GM21390 (cell line): ENCODE measurements around the gene MSI2.
A peak's percentile ranks its signal among the peaks of the same experiment; 100 is the strongest.

Source experiments
- ATAC-seq: cut with Tn5 transposase; IDR thresholded peaks from one replicate; pipeline ENCODE4 v1.9.1; 2021; ENCODE audit not compliant: unreplicated experiment

The MSI2 gene

DNA sequence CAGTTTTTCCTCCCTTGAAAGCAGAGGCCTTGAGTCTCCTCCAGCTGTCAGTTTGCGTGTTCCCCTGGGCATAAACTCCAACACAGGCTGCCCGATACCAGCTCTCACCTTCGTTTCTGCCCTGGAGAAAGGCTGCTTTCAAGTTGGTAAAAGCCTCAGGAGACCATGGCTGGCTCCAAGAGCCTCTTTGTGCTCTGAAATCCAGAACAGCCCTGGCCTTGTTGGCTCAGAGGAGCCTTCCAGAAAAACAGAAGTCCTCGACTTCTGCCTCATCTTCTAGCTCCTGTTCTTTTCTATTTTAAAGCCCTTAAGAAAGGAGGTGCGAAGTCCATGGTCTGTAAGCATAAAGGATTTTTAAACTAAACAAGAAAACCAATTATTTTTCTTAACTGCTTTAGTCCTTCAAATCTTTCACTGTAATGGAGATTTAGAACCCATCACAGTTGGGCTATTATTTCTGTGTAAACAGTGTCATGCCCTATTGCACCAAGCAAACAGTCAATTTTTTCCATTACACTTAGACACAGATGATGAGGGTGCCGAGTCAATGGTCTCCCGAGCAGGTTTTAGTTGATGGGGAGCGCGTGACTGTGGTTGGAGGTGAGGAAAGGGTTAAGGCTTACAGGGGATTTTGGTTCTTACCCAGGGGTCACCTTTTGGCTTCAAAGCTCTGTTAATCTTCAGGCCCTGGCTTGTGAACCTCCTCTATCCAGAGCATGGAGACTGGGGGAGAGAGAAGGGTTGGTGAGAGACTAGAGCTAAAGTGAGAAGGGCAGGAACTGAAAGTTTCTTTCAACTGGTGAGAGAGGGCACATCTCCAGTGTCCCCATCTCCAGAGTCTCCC lies 212.8 kb downstream of the MSI2 start:
- no peak for ATAC-seq

DNA sequence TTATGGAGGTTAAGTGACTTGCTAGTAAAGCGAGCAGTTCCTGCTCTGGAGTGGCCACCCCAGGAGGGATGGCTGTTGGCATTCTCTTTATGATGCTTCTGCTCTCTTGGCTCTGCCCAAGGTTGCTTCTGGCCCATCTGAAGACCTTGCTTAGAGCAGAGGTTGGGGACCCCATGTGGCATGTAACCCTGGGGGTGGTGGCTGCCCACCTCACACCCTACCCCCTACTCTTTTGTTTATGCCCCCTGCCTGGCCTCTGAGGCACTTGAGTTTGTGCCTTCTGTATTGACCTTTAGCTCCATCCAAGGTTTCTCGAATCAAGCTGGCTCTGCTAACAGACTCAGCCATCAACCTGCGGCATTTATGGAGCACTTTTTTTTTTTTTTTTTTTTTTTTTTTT lies 214.6 kb downstream of the MSI2 start:
- no peak for ATAC-seq

DNA sequence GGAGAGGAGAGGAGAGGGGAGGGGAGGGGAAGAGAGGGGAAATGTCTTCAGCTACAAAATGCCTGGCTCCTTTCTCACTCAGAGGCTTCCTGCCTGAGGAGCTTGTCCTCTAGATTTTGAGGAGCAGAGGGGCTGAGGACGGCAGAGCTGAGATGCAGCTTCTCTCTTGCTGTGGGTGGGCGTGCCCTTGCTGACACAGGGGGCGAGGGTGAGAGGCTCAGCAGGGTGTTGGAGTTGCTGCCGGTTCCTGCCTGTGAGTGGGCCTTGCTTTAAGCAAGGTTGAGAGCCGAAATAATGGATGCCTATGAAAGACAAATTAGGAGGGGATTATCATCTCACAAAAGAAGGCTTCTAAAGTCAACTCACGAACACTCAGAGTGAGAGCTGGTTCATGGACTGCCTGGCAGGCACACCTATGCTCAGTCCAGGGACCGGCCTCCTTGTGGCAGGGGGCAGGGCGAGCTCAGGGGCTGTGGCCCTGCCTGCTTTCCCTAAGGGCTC lies 215.6 kb downstream of the MSI2 start:
- no peak for ATAC-seq

DNA sequence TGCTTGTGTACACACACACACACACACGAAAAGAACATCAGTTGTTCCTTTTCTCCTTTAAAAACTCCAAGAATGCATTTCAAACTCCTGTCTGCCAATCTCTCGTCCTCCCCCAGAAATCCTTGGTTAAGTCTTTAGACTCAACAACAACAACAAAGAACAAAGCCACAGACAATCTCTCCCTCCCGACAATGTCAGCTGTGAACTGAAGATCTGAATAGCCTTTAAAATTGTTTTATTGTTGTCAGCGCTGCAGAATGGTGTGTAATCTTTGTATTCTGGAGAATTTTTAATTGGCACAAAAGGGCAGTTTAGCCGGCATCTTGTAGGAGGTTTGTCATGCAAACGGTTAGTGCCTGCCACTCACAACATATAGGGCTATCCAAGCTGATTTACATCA lies 219.5 kb downstream of the MSI2 start:
- ATAC-seq, result no peak

DNA sequence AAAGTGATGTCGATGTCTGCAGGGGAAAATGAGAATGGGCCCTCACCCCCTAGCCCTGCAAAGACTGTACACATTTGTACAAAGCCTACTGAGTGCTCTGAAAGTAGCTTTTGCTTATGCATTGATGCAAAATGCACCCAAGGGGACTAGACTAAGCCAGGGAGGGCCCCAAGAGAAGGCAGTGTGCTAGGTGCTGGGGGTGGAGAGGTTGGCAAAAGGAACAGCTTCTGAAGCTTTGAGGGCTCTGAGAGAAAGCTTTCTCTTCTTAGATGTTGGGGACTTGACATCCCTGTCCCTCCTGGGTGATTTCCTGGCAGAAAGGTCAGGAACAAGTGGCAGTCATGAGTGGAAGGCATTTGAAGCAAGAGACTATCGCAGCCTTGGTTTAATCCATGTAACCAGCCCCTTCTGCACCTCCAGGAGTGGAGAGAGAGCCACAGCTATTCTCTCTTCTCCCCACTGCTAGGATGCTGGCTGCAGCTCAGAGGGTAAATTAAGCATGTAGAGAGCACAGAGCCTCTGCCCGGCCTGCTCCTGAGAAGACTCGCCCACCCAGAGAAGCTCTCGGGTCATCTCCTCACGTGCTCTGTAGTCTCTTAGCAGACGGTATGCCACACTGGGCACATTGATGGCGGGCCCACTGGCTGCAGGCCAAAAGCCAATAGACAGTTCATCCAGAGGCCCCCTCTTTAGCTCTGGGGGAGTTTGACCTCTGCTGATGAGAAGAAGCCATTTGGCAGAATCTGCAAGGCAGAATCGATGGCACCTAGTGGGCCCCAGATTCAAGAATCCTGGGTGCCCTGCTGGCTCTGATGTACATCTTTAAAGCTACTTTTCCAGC lies 221.4 kb downstream of the MSI2 start:
- ATAC-seq, result no peak

DNA sequence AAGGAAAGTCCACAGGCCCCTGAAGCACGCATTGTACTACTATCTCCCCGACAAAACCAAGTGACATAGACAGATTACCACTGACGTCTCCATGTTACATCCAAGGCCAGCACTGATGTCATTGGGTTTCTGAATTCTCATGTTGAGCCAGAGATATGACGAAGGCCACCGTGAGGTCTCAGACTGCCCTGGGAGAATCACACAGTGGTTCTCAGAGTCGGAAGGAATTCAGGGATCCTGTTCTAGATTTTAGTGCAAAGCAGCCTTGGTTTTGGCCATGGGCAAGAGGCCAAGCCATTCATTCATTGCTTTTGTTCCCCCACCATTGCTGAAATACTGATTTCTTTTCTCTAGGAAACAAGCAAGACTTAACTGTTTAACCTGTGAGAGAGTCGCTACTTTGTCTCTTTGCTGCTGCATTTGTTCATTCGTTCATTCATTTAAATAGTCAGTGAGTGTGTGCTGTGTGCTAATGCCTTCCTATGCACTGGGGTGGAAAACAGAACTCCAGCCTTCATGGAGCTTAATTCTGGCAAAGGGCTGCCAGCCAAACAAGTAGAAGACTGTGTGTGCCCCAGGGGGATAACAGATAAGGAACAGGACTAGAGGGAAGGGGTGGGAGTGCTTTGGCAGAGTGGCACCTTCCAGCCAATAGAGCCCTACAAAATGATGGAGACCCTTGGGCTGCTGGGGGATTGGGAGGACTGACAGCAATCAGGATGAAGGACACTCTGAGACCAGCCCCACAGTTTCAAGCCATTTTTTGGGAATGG lies 222.3 kb downstream of the MSI2 start:
- ATAC-seq, result no peak

DNA sequence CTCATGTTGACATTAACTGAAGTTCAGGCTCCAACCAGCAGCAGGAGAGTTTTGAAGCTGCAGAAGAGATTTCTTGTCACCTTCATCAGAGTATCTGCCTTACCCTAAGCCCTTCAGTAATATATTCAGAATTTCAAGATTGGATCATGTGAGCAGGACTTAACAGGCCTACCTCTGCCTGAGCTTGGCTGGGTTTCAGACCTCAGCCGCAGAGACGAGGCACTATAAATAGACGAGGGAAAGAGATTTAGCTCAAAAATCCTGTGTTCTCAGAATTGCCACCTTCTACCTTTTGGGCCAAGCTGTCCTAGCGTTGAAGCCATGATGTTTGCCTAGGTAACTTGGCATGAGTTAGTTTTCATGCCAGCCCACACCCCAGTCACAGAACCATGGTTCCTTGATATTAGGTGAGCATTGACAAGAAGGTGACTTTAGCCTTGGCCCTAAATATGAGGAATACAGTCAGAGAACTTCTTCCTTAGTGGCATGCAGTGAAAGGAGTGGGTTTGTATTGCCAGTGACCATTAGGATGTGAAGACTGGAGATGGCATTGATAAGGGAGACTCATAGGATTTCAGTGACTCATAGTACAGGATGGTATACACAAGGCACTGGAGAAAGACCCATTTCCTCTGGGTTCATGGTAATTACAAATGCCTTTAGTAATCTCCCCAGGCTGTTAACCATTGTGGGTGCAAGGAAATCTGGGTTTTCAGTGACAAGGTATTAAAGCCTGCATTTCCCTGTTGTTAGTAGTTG lies 224.3 kb downstream of the MSI2 start:
- no peak for ATAC-seq

DNA sequence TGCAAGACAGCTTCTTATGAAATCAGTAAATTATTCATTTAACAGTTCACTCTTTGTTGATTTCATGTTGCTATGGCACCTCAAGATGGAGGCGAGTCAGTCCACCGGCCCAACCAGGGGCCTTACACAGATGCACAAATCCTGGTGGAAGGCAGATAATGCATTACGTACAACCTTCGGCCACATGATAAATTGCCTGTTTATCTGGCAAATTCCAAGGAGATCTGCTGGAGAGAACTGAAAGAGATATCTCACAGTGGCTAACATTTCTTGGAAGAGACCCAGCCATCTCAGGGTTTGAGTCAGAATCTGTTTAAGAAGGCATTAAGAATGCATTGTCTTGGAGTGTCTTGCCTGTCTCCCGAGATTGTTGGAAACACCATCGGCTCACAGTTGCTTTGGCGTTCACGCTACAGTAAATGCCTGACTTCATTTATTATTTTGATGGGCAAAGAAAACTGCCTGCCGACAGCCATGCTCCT lies 225.6 kb downstream of the MSI2 start:
- no peak for ATAC-seq

DNA sequence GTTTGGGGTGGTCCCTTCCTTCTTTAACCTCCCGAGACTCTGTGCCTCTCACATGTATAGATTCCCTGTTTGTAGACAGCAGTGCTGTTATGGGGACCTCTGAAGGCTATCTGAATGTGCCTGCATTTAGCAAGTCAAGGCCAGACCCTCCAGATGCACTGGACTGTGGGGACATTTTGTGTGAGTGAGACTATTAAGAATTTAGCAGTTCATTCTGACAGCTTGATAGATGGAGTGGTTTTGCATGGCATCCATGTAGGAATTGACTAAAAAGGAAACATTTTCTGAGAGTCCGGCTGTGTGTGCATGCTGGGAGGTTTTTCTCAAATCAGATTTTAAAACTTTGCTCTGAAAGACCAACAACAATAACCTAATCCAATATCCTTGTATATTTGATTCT lies 226.3 kb downstream of the MSI2 start:
- no peak for ATAC-seq

DNA sequence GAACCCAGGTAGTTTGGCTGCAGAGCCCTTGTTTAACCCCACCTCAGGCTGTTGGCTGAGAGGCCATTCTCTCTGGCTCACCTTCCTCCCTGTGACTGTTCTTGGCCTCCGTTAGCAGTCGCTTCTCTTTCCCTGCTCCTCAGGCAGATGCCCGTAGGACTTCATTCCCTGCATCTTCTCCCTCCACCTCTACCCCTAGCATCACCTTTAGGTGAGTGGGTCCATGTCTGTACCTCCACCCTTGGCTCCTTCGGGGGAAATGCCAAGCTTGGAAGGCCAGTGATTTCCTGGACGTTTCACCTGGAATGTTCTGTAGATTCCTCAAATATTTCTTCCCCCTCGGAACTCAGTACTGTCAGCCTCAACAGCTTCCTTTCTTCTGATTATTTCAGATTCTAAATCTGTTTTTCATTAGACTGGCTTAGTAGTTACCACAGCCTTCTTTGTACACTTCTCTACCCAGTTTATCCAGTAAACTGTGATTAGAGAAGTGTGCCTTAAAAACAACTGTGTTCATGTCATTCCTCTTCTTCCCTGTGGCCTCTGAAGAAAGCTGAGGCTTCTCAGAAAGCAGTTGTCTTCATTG lies 227.9 kb downstream of the MSI2 start:
- no peak for ATAC-seq

DNA sequence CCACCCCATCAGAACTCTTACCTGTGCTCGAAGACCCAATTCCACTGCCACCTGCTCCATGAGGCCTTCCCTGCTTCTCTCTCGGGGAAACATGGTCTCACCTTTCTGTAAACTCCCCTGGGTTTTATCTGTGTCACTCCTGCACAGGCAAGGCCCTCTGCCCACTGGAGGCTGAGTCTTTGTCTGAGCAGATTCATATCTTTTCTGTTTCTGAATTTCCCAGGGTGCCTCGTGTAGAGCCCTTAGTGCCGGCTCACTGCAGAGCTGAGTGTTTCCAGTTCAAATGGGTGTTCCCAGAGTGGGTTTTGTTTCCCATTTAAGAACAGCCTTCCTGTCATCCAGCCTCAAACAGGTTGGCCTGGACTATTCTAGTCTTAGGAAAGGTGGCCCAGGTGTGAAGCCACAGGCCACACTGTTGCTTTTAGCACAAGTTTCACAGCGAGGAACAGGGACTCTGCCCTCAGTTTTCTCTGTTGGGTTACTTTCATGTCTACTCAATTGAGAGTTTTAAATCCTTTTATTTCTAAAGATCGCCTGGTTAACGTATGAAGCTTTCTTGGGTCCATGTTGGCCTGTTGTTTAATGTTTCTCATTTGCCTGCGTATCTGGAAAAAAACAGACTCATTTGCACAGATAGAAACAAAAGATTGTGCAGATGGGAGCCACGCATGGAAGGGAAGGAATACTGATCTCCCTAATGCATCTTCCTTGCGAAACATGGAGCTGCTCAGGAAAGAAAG lies 228.7 kb downstream of the MSI2 start:
- ATAC-seq, result no peak

DNA sequence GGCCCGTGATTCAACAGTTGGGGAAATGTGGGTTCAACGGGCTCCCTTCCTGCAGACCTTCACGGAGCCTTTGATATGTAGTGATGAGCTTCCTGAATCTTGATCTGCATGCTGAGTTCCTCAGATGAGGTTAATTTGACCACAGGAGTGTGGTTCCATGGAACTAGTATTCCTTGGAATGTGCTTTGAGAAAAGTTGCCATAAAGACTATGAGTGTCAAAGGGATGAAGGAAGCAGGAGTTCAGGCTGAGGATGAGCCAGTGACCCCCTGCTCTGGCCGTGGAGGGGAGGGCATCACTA lies 229.2 kb downstream of the MSI2 start:
- no peak for ATAC-seq

DNA sequence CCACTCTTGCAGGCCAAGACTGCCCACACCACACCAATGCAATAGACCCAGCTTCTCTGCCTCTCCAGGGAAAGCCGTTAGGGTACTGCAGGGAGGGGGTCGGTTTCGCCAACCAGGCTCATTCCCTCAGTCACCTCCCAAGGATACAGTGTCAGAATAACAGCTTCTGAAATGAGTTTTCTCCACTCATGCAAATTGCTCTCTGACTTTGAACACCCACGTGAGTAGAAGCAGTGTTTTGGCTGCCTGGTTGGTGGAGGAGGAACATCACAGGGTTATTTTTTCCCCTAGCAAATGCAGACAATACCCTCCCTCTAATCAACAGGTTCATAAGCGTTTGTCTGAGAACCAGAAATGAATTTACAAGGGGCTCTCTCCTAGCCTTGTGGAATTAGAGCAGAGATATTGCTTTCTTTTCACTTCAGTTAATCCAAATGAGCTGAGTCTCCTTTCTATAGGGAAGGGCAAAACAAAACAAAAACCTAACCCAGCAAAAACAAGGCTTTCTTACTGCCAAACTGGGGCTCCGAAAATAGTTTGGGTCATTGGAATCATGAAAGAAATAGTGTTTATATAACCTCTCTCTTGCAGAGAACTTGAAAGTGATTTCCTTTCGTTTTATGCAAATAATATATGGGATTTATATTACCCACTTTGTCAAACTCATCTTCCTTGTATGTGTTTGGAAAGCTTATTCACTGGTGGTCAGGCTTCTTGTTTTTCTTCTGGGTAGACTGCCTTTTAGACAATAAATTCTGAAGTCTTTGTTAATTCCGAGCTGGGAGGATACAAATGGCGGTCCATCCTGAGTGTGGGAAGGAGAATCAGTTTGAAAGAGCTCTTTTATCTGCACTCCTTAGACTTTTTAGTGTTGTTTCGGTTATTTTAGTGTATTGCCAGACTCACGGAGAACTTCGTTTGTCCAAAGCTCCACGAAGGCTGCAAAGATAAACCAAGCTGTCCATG lies 229.9 kb downstream of the MSI2 start:
- ATAC-seq, result peak; percentile 45

DNA sequence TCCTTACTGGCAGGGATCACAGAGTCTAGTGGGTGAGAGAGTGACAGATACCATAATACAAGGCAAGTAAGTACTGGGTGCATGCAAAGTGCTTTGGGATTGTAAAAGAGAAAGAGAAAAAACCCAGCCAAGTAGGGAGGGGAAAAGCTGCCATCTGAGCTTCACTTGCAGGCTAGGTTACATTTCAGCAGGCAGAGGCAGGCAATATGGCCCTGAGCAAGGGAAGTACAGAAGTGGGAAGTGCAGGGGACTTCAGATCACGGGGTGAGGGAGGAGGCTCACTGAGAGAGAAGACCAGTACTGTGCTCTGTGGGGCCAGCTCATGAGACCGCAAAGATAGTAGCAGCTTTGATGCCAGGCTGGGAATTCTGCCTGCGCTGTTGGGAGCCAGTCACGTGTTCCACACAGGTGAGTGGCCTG lies 230.6 kb downstream of the MSI2 start:
- no peak for ATAC-seq

DNA sequence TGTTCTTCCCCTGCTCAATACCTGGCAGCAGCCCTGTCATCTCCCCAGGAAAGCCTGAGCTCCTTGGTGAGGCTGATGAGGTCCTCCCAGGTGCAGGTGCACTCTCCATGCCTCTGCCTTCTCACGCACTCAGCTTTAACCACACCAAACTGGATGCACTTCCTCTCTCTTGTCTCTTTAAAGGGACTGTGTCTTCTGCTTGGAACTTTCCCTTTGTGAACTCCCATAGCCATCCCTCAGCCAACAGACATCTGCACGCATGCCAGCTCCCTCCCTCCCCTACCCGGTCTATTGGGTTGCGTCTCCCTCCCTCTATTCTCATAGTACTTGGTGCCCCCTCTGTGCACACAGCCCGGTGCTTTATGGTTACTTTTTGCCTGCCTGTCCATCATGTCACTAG lies 231.2 kb downstream of the MSI2 start:
- ATAC-seq, result no peak

DNA sequence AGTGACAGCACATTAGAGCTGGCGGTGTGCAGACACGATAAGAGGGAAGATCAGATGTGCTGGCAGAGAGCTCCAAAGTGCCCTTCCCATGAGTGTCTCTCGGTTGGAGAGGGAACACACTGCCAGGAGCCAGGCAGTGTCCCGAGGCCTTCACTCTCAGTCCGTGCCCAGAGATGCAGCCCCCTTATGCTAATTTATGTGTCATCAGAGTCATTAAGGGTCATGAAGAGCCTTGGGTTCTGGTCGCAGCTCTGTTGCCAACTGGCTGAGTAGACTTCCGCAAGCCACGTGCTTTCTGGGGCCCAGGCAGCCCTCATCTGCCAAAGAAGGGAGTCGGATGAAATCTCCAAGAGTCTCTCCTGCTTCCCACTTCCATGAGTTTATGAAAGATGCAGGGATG lies 232.5 kb downstream of the MSI2 start:
- no peak for ATAC-seq

DNA sequence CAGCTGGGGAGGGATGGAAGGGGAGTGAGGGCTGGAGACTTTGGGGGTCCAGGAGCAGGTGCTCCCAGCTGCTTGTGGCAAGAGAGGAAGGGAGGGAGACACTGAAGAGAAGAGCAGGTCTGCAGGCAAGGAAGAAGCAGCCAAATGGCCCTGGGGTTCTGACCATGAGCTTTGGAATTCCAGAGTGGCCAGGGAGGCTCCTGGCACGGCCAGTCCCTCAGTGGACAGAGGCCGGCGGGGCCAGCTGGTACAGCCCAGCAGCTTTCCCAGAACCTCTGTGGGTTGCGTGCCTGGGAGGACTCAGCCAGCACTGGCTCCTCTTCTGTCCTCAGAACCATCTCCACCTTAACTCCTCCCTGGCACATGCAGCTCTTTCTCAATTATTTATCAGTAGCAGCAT lies 233.0 kb downstream of the MSI2 start:
- no peak for ATAC-seq

DNA sequence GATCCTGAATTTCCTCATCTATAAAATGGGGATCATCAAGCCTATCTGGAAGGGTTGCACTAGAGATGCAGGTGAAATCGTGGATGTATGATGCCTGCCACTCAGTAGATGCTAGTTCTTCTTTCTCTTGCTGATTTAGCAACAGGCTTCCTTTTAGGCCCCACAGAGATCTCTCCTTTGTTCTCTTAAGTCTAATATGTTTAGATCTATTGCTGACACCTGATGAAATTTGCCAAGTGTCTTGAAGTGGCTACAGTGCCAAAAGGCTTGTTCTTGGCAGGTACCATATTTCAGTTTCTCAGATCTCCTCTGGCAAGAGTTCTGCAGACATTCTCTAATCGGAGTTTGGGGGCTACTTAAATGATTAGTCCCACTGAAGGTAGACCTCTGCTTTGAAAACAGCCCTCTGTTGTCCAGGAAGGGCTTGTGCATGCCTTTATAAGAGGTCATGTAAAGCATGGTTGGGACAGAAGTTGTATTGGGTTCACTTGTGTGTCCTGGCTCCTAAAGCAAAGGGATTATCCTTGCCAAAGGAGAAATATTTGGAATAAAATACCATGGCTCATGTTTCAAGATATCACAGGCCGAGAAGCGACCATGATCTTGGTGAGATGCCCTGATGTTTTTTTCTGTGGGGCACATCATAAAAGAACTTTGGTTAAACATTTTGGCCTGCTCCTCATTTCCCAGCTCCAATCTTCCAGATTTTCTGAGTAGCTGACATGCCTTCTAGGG lies 234.0 kb downstream of the MSI2 start:
- ATAC-seq, result no peak
